Sigmoid colon (tissue), 7 donors: ENCODE results near the gene ZFP69B. TPM values are rescaled to one million over a fixed set of nuclear protein-coding genes. Genes with fewer than 3 reads are reported as not detected.

Experiments
- DNase-seq: peaks from one replicate; pipeline ENCODE4 v3.0.0-alpha.2; 2019
- H3K27ac ChIP-seq, 4 donors: fragments of 200-600 bp; sonication (generic); one replicate each; pipeline ENCODE4 v1.5.1; 2016 to 2019; ENCODE audit warnings: mild to moderate bottlenecking in 1 of 4
- H3K27me3 ChIP-seq, 3 donors: fragments of 200-600 bp; sonication (generic); one replicate each; pipeline ENCODE4 v1.5.1; 2019; ENCODE audit warnings: mild to moderate bottlenecking in 1 of 3
- H3K36me3 ChIP-seq, 4 donors: fragments of 200-600 bp; sonication (generic); one replicate each; pipeline ENCODE4 v1.5.1; 2016 to 2019
- H3K4me1 ChIP-seq, 4 donors: fragments of 200-600 bp; sonication (generic); one replicate each; pipeline ENCODE4 v1.5.1; 2017 to 2019
- H3K4me3 ChIP-seq, 4 donors: fragments of 200-600 bp; sonication (generic); one replicate each; pipeline ENCODE4 v1.5.1; 2017 to 2019; ENCODE audit warnings: mild to moderate bottlenecking in 2 of 4, moderate library complexity in 1 of 4
- H3K9me3 ChIP-seq, 4 donors: fragments of 200-600 bp in 3 of 4; sonication (generic) in 3 of 4; one replicate each; pipeline versions ENCODE4 v1.5.1 to v1.6.1; 2013 to 2019
- EP300 ChIP-seq, 4 donors: sonication (generic); formaldehyde crosslinking; IDR thresholded peaks; one replicate each; pipeline ENCODE4 v1.6.1; 2017; ENCODE audit warnings: antibody characterized with exemption in 4 of 4
- POLR2A ChIP-seq, 2 donors: fragments of 450-650 bp; IDR thresholded peaks; one replicate each; pipeline ENCODE4 v1.6.1; 2016; ENCODE audit warnings: antibody characterized with exemption in 2 of 2, mild to moderate bottlenecking in 2 of 2, moderate library complexity in 2 of 2
- POLR2AphosphoS5 ChIP-seq, 4 donors: sonication (generic); formaldehyde crosslinking; IDR thresholded peaks; one replicate each; pipeline ENCODE4 v1.6.1; 2017; ENCODE audit warnings: antibody characterized with exemption in 4 of 4
- WGBS, 2 donors: extraction: QIAGEN DNeasy Blood & Tissue Kit; methylation state at CpG; one replicate each; pipeline ENCODE4 v1.1.7; 2013; 5-methylcytosine and 5-hydroxymethylcytosine counted together
- intact Hi-C: fragments of 100-400 bp; cut with DNase I; formaldehyde crosslinking; loops from one replicate; pipeline ENCODE4 v1.15.1; 2023
- polyA plus RNA-seq, 3 donors: library from polyadenylated mRNA; stranded (reverse); fragments of 200-250 nt; gene quantifications; one replicate each; pipeline ENCODE4 v1.2.3, GENCODE V29; 2013
- total RNA-seq, 4 donors: library from RNA; depleted of rRNA; stranded (reverse); fragments of >200 nt; gene quantifications; one replicate each; pipeline ENCODE4 v1.1.0, GENCODE V29; 2016
- TF ChIP-seq, protein P1 (sequence below), 4 experiments: fragments of 450-650 bp in 3 of 4; fragments of 200-600 bp in 1 of 4; IDR thresholded peaks; one replicate each; pipeline ENCODE4 v1.5.1; 2016 to 2019; ENCODE audit warnings: antibody characterized with exemption in 4 of 4, mild to moderate bottlenecking in 3 of 4, moderate library complexity in 2 of 4
- donor health status: healthy with polysubstance abuse.
- donor health status: Bipolar disorder and iron deficiency.
- donor health status: healthy.

The ZFP69B gene
- total and polyA plus RNA-seq, 7 donors, result 0.14 to 1.8 (median 0.85) TPM; not detected in 1

DNA sequence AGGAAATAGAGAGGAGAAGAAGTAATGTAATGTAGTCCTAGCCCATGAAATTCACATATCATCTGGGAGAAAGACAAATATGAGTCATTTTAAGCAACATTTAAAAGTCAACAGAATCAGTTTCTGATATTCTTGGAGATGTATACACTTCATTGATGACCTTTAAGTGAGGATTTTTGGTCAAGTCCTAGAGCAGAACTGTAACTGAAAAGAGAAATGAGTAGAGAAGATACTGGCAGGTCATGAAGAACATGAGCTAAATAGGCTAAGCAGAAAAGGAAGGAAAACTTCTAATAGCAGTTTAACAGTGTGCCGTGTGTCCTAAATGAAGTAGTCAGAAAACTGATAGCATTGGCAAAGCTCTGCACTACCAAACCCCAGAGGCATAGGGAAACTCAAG is 4.6 kb downstream of the ZFP69B start:
- peaks cover 0 to 9% (median 6%) of the 10 kb centered on the region in 4 donors for H3K4me1 ChIP-seq
- no peak overlapping the region for H3K4me3 ChIP-seq
- peaks cover 2 to 28% (median 21%) of the 10 kb centered on the region in 4 donors for H3K9me3 ChIP-seq
- intact Hi-C loops, result no loop called here
- DNase-seq, result no peak
- 62 to 98% methylated on average over 1 of the region's 1 CpG for WGBS, 2 donors
- H3K27ac ChIP-seq, result no peak overlapping the region
- peaks cover 8 to 35% (median 11%) of the 10 kb centered on the region in 4 donors for H3K36me3 ChIP-seq
- TF ChIP-seq POLR2A (IDR thresholded peaks at IDR 0.05) (no peak), POLR2AphosphoS5 (IDR thresholded peaks at IDR 0.05) (no peak), EP300 (IDR thresholded peaks at IDR 0.05) (no peak)
- TF ChIP-seq, protein P1, sequence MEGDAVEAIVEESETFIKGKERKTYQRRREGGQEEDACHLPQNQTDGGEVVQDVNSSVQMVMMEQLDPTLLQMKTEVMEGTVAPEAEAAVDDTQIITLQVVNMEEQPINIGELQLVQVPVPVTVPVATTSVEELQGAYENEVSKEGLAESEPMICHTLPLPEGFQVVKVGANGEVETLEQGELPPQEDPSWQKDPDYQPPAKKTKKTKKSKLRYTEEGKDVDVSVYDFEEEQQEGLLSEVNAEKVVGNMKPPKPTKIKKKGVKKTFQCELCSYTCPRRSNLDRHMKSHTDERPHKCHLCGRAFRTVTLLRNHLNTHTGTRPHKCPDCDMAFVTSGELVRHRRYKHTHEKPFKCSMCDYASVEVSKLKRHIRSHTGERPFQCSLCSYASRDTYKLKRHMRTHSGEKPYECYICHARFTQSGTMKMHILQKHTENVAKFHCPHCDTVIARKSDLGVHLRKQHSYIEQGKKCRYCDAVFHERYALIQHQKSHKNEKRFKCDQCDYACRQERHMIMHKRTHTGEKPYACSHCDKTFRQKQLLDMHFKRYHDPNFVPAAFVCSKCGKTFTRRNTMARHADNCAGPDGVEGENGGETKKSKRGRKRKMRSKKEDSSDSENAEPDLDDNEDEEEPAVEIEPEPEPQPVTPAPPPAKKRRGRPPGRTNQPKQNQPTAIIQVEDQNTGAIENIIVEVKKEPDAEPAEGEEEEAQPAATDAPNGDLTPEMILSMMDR (IDR thresholded peaks at IDR 0.05), result no peak
- H3K27me3 ChIP-seq, result no peaks in the 10 kb centered on the region

GRCh38 chr1:40462956-40463590 is 12.8 kb downstream of the ZFP69B start:
- Histone ChIP-seq H3K27me3 (no peaks in the 10 kb centered on the region), H3K27ac (no peak overlapping the region), H3K9me3 (peaks cover 25 to 67% (median 65%) of the 10 kb centered on the region in 4 donors), H3K36me3 (peaks cover 1 to 35% (median 4%) of the 10 kb centered on the region in 4 donors), H3K4me1 (no peaks in the 10 kb centered on the region), H3K4me3 (no peak overlapping the region)
- intact Hi-C loops, result no loop called here
- 95 to 96% methylated on average over 3 of the region's 3 CpGs for WGBS, 2 donors
- TF ChIP-seq, protein P1 (IDR thresholded peaks at IDR 0.05), result no peak
- TF ChIP-seq POLR2AphosphoS5 (IDR thresholded peaks at IDR 0.05), result no peak
- TF ChIP-seq EP300 (IDR thresholded peaks at IDR 0.05), result no peak
- no peak for TF ChIP-seq POLR2A (IDR thresholded peaks at IDR 0.05)
- no peak for DNase-seq

DNA sequence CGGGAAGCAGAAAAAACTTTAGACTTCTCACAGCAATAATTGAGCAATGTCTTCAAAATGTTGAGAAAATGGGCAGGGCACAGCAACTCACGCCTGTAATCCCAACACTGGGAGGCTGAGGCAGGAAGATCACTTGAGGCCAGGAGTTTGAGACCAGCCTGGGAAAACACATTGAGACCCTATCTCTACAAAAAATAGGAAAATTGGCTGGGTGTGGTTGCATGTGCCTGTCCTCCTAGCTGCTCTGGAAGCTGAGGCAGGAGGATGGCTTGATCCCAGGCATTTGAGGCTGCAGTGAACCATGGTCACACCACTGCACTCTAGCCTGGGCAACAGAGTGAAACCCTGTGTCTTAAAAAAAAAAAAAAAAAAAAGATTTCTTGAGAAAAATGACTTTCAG is 19.1 kb downstream of the ZFP69B start:
- intact Hi-C loops, result no loop called here
- Histone ChIP-seq H3K9me3 (peaks cover under 1 to 47% (median 25%) of the 10 kb centered on the region in 4 donors), H3K4me3 (no peak overlapping the region), H3K27me3 (no peaks in the 10 kb centered on the region), H3K27ac (no peak overlapping the region), H3K4me1 (no peaks in the 10 kb centered on the region), H3K36me3 (no peaks in the 10 kb centered on the region)
- WGBS, 2 donors, result 89 to 94% methylated on average over 2 of the region's 2 CpGs
- DNase-seq, result no peak
- TF ChIP-seq, protein P1 (IDR thresholded peaks at IDR 0.05), result no peak
- TF ChIP-seq EP300 (IDR thresholded peaks at IDR 0.05), result no peak
- TF ChIP-seq POLR2A (IDR thresholded peaks at IDR 0.05), result no peak
- no peak for TF ChIP-seq POLR2AphosphoS5 (IDR thresholded peaks at IDR 0.05)

GRCh38 chr1:40475268-40475667 is 25.0 kb downstream of the ZFP69B start:
- Histone ChIP-seq H3K36me3 (no peaks in the 10 kb centered on the region), H3K4me1 (peaks cover 0 to 13% (median 6%) of the 10 kb centered on the region in 4 donors), H3K27me3 (no peaks in the 10 kb centered on the region), H3K27ac (no peak overlapping the region), H3K9me3 (peaks cover 0 to 12% (median 1%) of the 10 kb centered on the region in 4 donors), H3K4me3 (no peak overlapping the region)
- TF ChIP-seq EP300 (IDR thresholded peaks at IDR 0.05), result no peak
- TF ChIP-seq POLR2A (IDR thresholded peaks at IDR 0.05), result no peak
- TF ChIP-seq POLR2AphosphoS5 (IDR thresholded peaks at IDR 0.05), result no peak
- TF ChIP-seq, protein P1 (IDR thresholded peaks at IDR 0.05), result no peak
- intact Hi-C loops, result no loop called here
- DNase-seq, result no peak
- 94 to 97% methylated on average over 2 of the region's 2 CpGs for WGBS, 2 donors
